Medulla oblongata (tissue), 1 donor: Measurements from ENCODE around the gene CRTC1.

Source experiments
- DNase-seq: peaks from one replicate; pipeline ENCODE4 v3.0.0-alpha.2; 2015; ENCODE audit errors: extremely low spot score

Gene CRTC1

DNA sequence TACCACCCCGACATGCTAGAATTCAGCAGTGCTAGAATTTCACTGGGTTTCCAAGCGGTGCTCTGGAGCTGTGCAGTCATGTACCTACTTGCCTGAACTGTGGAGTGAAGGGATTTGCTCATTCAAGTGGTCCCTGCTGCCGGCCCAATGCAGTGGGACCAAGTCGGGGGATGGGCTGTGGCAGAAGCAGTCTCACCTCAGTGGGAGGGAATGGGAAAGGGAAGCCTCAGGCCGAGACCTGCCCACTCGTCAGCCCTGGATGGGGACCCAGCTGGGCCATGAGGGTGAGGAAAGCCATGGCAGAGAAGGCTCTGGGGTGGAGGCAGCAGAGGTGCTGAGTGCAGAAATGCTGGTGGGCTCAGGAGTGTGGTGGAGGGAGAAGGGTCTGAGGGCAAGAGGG, 31.7 kb upstream of the CRTC1 start:
- DNase-seq = no peak

DNA sequence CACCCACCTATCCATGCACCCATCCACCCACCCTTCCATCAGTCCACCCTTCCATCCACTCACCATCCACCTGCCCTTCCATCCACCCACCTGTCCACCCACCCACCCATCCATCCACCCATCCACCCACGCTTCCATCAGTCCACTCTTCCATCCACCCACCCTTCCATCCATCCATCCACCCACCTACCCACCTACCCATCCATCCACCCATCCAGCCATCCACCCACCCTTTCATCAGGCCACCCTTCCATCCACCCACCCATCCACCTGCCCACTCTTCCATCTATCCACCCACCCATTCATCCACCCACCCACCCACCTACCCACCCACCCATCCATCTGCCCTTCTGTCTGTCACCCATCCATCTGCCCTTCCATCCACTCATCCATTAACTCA, 29.6 kb upstream of the CRTC1 start:
- no peak for DNase-seq

DNA sequence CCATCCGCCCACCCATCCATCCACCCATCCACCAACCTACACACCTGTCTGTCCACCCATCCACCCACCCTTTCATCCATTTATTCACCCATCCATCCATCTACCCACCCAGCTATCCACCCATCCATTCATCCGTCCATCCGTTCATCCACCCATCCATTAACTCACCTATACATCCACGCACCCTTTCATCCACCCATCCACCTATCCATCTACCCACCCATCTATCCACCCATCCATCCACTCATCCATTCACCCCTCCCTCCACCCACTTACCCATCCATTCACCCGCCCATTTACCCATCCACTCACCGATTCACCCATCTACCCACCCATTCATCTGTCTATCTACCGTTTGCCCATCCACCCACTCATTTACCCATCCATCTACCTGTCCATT, 29.0 kb upstream of the CRTC1 start:
- no peak for DNase-seq

DNA sequence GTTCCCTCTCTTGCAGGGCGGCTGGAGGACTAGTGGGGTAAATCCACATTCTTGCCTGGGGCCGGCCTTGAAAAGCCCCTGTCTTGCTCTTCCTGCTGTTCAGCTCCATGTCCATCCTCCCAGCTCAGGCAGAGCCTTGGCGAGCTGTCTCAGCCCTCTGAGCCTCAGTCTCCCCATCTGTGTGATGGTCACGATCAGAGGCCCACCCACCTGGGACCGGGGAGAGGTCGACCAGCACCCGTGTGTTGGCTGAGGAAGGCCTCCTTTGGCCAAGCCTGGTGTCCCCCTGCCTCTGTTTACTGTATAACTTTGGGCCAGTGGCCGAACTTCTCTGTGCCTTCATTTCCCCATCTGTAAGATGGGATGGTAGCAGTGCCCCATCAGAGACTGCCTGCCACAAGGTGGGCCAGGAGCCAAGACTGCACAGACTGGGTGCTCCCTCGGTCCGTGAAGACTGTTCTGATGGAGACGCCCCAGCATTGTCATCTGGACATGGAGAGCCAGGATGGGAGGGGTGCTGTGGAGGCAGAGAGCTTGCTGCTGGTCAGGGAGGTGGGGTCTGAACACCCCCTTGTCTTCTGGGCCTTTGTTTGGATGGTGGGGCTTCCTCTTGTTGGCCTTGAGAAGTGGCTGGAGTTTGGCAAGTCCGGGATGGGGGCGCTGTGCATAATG, 28.2 kb upstream of the CRTC1 start:
- no peak for DNase-seq

DNA sequence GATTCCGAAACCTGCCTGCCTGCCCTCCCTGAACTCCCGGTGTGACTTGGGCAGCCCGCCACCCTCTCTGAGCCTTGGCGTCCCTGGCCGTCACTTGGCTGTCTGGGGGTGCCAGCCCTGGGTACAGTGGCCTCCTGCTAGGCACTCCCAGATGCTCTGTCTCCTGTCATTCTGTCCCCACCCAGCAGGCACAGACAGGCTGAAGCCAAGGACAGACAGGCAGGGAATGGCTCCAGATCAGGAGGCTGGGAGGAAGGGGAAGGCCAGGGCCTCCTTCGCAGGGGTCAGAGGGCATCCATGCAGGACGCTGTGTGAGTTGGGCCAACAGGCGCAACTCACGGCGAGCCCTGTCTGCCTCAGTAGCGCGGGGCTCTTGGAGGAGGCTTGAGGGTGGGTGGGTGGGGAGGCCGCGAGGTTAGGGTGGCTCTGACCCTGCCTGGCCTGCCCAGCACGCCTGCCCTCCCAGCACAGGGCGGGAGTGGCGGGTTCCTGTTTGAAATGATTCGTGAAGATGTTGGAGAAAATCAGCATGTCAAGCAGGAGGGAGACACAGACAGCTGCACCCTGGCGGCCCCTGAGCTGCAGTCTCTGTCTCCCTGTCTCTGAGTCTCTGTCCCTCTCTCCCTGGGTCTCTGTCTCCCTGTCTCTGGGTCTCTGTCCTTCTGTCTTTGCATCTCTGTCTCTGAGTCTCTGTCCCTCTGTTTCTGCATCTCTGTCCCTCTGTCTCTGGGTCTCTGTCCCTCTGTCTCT, 27.0 kb upstream of the CRTC1 start:
- DNase-seq = no peak

DNA sequence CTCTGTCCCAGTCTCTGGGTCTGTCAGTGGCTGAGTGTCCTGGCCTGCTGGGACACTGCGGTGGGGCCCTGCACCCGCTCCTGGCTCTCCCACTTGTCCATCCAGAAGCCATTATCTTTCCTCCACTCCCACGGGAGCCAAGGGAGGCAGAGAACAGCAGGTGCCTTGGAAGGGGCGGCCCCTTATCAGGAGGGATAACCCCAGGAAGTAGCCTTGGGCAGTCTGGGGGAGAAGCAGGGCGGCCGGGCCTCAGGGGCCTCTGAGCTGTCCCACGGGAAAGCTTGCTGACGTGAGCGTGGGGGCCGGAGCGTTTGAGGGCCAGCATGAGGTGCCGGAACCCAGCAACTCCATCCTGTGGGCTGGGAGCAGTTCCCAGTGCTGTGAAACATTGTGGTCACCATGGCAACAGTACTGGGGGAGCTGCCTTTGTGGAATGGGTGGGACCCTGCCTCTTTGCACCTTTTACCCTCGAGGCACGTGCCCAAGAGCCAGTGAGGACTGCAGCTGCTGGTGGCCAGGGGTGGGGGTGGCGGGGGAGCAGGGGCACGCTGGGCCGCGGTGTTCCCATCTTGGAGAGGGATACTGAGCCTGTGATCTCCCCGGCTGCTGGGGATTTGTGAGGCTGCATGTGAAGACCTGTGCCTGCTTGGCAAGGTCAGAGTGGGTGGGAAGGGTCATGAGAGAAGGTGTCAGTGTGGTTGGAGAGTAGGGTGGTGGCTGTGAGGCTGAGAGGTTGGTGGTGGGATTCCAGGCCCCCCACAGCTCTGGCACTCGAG, 25.7 kb upstream of the CRTC1 start:
- no peak for DNase-seq

DNA sequence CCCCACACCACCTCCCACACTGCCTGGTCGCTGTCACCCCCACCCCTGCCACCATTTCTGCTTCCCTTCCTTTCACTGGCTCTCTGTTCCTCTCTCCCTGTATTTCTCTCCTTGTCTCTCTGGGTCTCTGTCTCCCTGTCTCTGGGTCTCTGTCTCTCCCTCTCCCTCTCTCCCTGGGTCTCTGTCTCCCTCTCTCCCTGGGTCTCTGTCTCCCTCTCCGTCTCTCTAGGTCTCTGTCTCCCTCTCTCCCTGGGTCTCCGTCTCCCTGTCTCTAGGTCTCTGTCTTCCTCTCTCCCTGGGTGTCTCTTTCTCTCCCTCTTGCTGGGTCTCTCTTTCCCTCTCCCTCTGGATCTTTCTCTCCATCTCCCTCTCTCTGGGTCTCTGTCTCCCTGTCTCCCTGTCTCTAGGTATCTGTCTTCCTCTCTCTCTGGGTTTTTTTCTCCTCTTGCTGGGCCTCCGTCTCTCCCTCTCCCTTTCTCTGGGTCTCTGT, 25.1 kb upstream of the CRTC1 start:
- no peak for DNase-seq

DNA sequence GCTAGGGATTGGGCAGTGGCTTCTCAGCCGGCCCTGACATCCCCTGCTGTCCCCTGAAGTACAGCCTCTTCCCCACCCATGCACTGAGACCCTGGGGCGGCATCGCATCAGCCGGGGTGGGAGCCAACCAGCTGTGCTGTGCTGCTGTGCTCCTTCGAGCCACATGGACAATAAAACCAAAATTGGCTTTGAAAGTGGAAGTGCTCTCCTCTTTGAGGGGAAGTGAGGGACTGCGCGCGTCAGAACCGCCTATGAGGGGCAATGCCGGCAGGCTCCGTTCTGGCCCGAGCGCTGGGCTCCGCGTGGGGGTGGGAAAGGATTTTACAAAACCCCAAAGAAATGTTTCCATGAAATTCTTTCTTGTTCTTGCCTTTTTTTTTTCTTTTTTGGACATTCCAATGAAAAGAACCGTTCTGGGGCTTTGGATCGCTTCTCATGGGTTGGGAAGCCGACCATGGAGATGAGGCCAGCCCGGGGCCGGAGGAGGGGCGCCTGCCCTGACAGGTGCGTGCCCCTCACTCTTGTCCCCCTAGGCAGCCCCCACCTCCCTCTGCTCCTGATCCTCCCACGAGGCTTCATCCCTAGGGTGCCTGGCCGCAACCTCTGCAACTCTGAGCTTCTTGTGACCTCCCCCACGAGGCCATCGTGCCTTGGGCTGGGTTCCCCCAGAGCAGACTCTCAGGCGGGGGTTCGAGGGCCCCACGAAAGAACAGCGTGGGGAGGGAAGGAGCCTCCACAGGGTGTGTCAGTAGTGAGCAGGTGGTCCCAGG, 24.0 kb upstream of the CRTC1 start:
- peak; percentile 53 for DNase-seq

DNA sequence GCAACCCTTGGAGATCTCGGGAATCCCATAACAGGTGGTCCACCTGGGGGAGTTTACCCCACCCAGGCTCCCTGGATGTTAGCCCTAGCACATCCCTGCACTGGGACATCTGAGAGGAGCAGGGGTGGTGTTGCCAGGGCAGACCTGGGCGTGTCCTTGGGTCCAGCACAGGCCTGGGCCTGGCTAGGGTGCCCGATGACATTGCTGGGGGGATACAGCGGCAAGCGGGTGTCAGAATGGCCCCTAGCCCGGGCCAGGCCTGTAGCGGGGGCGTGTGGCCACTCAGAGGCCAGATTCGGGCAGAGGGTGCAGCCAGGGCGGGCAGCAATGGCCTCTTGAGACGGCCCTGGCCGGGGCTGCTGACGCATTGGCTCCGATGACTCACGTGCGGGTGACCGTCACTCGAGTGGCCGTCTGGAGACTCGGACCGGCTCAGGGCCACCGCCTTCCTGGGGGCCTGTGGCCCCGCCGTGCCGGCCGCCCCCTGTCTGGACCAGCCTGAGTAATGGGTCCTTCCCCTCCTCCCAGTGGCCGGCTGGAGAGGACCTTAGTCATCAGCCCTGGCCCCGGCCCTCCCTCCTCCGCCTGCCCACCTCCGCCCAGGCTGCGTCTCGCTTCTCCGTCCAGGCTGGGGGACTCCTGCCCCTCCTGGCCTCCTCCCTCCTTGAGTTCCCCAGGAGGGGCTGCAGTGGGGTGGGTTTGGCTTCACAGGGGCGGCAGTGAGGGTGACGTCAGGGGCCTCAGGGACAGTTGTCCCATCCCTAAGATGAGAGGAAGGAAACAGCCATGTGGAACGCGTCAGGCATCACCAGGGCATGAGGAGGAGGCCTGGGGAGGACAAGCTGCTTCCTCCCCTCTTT, 23.2 kb upstream of the CRTC1 start:
- no peak for DNase-seq

DNA sequence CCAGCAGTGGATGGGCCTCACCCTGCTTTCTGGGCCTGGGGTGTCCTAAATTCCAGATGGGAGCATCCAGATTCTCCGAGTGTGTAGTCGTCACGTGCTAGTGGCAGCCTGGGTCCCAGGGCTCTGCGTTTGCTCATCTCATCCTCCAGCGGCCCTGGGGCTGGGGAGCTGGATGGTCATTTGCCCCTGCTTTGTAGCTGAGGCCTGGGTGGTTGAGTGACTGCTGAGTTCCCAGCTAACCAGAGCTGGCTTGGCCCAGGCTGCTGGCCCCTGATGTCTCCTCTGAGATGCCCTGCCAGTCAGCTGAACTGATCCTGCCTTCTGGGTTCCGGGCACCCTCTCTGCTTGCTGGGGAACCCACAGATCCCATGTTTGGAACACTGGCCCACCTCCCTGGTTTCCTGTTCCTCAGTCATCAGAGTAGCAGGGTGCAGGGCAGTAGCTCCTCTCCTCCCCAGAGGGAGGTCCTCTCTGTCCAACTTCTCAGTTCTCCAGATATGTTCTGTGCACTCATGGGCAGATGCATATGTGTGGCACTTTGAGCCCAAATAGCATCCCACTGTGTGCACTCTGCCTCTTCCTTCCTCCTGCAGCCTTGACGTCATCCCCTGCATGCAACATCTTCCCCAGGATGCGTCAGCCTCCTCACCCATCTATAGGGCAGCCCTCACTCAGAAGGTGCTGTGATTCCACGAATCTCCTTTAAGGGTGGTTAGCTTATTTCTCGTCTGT, 22.4 kb upstream of the CRTC1 start:
- no peak for DNase-seq

DNA sequence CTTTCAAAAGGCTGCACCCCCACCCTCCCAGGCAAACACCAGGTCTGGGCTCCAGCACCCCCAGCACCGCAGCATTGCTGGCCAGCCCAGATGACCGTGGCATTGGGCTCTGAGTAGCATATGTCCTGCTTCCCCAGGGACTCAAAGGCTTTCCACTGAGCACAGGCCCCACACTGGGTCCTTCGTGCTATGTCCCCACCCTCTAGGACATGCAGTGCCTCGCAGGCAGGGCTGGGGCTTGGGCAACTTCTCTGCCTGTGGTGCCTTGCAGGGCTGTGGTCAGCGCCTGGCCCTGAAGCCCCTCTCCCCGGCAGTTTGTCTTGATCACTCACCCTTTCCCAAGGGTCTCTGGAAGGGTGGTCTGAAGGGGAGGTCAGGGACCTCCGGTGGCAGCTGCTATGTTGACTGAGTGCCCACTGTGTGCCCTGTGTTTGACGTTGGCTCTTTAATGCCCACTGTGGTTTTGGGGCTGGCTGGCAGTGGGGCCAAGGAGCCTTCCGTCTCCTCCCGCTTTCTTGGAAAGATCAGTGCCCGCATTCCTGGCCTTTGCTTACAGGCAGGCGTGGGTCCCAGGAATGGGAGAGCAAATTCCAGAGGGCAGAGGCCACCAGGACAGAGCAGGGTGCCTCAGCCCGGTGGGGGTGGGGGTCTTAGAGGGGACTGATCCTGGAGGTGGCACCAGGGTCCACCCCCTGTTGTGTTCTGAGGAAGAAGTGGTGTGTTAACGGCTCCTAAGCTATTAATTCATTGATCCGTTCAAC, 20.3 kb upstream of the CRTC1 start:
- DNase-seq = no peak

DNA sequence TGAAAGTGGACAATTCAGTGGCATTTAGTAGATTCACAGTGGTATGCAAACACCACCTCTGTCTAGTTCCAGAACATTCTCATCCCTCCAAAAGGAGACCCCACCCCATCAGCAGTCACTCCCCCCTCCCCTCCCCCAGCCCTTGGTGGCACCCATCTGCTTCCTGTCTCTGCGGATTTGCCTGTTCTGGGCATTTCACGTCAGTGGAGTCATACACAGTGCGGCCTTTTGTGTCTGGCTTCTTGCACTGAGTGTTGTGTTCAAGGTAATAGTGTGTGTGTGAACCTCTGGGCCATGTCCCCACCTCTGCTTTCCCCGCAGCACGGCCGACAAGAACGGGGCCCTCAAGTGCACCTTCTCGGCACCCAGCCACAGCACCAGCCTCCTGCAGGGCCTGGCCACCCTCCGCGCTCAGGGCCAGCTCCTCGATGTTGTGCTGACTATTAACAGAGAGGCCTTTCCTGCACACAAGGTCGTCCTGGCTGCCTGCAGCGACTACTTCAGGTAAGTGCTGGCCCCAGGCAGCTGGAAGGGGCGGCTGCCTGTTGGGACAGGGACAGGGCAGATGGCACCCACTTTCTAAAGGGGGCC, 19.4 kb upstream of the CRTC1 start:
- DNase-seq = no peak

DNA sequence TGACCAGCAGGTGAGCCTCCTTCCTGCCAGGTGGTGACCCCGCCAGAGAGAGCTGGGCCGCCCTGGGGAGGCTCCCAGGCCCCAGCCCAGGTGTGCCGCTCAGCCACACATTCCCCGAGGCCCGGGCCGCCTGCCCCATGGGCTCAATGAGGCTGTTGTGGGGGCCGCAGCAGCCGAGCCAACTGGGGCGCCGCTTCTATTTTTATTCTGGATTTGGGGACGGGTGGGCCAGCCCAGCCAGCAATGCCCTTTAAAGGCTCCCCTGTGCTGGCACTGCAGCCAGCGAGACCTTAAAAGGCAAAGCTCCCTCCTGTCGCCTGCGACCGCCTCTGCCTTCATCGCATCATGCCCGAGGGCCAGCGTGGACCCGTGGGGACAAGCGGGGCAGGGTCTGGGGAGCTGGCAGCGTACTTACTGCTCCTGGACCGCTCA, 17.7 kb upstream of the CRTC1 start:
- DNase-seq = no peak

DNA sequence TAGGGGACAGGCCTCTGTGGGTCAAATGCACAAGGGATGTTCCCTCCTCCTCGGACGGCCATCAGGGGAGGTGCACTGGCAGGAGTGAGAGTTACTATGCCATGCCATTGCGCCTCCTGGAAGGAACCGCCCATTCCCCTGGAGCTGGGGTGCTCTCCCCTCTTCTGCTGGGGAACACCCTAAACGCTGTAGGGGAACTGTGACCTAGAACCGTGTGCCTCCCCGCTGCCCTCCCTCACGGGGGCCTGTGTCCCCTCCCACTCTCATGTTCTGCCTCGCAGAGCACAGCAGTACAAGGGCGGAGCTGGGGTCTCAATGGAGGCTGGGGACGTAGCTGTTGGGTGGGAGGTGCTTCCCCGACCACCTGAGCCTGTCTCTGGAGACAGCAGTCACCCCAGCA, 17.2 kb upstream of the CRTC1 start:
- no peak for DNase-seq

DNA sequence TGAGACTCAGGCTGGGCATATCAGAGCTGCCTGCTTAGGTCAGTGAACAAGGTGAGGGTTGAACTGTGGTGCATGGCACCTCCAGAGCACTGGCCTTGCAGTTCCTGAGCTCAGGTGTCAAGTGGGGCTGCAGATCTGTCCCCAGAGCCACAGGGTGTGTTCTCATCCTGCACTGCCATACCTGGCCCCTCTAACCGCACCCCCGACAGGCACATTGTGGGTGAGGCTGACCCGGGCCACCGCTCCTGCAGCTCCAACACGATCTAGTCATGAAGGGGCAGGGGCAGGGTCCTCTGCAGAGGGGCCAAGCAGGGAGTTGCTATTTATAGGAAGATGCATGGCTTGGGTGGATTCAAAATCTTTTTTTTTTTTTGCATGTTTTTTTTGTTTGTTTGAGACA, 16.7 kb upstream of the CRTC1 start:
- no peak for DNase-seq

DNA sequence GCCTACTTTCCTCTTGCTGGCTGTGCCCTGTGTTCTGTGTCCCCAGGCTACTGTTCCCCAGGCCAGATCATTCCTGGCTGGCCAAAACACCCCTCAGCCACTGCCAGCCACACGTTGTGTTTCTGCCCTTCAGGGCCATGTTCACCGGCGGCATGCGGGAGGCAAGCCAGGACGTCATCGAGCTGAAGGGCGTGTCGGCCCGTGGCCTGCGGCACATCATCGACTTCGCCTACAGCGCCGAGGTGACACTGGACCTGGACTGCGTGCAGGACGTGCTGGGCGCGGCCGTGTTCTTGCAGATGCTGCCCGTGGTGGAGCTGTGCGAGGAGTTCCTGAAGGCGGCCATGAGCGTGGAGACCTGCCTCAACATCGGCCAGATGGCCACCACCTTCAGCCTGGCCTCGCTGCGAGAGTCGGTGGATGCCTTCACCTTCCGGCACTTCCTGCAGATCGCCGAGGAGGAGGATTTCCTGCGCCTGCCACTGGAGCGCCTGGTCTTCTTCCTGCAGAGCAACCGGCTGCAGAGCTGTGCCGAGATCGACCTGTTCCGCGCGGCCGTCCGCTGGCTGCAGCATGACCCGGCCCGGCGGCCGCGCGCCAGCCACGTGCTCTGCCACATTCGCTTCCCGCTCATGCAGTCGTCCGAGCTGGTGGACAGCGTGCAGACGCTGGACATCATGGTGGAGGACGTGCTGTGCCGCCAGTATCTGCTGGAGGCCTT, 15.8 kb upstream of the CRTC1 start:
- DNase-seq = no peak

DNA sequence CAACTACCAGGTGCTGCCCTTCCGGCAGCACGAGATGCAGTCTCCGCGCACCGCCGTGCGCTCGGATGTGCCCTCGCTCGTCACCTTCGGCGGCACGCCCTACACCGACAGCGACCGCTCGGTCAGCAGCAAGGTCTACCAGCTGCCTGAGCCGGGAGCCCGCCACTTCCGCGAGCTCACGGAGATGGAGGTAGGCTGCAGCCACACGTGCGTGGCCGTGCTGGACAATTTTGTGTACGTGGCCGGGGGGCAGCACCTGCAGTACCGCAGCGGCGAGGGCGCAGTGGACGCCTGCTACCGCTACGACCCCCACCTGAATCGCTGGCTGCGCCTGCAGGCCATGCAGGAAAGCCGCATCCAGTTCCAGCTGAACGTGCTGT, 15.2 kb upstream of the CRTC1 start:
- no peak for DNase-seq

DNA sequence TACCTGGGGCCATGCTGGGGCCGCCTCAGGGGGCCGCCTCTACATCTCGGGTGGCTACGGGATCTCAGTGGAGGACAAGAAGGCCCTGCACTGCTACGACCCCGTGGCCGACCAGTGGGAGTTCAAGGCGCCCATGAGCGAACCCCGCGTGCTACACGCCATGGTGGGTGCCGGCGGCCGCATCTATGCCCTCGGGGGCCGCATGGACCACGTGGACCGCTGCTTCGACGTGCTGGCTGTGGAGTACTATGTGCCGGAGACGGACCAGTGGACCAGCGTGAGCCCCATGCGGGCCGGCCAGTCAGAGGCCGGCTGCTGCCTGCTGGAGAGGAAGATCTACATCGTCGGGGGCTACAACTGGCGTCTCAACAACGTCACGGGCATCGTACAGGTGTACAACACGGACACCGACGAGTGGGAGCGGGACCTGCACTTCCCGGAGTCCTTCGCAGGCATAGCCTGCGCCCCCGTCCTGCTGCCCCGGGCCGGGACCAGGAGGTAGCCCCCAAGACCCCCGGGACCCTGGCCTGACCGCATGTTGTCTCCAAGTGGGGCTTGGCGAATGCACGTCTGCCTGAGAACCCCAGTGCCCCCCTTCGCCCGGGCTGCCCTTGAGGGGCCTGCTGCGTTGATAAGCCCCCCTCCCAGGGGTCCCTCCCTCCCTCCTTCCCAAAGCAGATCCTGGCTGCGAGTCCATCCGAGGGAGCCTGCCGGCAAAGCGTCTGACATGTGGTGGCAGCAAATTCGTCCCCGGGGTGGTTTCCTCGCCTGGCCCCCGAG, 14.5 kb upstream of the CRTC1 start:
- no peak for DNase-seq
